Omental fat pad (tissue), 4 donors: ENCODE measurements around the gene MTNR1A. TPM values are rescaled to one million over a fixed set of nuclear protein-coding genes. Genes with fewer than 3 reads are reported as not detected.

Source experiments
- ATAC-seq: fragments of 150-250 bp; one replicate; pipeline ENCODE4 v1.9.1; 2016; ENCODE audit warnings: mild to moderate bottlenecking, moderate library complexity; ENCODE audit not compliant: low FRiP score
- DNase-seq: peaks from one replicate; pipeline ENCODE4 v3.0.0-alpha.2; 2019; ENCODE audit warnings: low spot score
- total RNA-seq, 4 donors: library from RNA; depleted of rRNA; stranded (reverse); fragments of >200 nt; gene quantifications; one replicate each; pipeline ENCODE4 v1.1.0, GENCODE V29; 2016
- TF ChIP-seq, protein P1 (sequence below), 3 donors: fragments of 450-650 bp; IDR thresholded peaks; one replicate each; pipeline ENCODE4 v1.5.1; 2016 to 2017; ENCODE audit warnings: antibody characterized with exemption in 3 of 3, mild to moderate bottlenecking in 3 of 3, moderate library complexity in 2 of 3

The MTNR1A gene
- total RNA-seq, 4 donors from 2014 or later: not detected

DNA sequence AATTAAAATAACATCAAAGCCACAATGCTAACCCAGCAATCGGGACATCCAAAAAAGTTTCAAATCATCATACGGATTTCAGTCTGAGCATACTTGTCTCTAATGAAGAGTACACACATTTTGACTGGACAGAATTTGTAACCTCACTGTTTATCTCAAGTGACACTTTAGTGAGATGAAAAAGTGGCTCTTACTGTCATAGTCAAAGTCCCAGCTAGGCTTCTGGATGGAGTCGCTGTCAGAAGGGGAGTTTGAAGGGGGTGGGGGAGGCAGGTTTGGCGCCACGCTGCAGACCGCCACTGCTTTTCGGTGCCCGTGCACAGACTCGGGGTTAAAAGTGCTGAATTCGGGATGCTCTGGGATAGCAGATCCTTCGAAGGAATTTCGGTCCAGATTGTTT, 41.0 kb upstream of the MTNR1A start:
- TF ChIP-seq, protein P1, sequence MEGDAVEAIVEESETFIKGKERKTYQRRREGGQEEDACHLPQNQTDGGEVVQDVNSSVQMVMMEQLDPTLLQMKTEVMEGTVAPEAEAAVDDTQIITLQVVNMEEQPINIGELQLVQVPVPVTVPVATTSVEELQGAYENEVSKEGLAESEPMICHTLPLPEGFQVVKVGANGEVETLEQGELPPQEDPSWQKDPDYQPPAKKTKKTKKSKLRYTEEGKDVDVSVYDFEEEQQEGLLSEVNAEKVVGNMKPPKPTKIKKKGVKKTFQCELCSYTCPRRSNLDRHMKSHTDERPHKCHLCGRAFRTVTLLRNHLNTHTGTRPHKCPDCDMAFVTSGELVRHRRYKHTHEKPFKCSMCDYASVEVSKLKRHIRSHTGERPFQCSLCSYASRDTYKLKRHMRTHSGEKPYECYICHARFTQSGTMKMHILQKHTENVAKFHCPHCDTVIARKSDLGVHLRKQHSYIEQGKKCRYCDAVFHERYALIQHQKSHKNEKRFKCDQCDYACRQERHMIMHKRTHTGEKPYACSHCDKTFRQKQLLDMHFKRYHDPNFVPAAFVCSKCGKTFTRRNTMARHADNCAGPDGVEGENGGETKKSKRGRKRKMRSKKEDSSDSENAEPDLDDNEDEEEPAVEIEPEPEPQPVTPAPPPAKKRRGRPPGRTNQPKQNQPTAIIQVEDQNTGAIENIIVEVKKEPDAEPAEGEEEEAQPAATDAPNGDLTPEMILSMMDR (IDR thresholded peaks at IDR 0.05): no peak
- no peak for ATAC-seq
- DNase-seq: no peak

GRCh38 chr4:186593587-186593973, 38.2 kb upstream of the MTNR1A start:
- TF ChIP-seq, protein P1 (IDR thresholded peaks at IDR 0.05): no peak
- ATAC-seq: no peak
- DNase-seq: no peak

DNA sequence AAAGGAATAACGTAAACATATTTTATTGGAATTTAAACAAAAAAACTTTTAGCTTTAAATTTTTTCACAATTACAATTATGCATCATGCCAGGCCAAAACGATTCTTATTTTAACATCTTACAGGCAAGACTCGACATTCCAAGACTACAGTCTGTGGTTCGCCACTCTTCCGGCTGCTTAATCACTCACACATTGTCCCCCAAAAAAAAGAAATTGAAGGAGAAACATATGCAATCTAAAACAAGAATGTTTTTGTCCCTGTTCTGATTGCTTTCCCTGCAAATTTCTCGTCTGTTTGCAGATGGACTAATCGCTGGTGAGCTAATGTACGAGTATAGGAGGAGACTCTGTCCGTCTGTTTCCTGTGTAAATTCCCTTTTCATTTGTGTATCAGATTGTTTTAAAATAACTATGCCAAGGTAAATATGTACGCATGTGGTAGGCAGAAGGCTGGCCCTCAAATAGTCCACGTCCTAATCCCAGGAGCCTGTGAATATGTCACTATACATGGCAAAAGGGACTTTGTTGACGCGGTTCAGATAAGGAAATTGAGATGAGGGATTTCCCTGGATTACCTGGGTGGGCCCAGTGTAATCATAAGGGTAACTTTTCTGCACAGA, 37.7 kb upstream of the MTNR1A start:
- ATAC-seq (no peak), DNase-seq (no peak)
- TF ChIP-seq, protein P1 (IDR thresholded peaks at IDR 0.05): no peak

DNA sequence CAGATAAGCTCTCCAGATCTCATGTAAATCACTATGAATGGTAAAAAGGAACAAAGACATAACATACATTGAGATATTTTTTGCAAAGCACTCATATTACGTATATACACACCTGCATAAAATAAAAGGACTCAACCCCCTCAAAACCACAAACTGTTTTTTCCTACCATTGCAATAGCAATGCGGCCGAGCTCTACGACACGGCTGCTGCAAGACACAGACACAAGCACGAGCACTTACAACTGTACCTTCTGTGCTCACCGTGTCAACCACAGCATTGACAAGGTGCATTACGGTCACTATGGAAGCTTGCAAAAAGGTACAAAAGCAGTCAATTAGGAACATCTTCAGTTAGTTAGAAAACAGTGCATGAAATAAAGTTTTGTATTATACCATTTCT, 37.1 kb upstream of the MTNR1A start:
- ATAC-seq (no peak), DNase-seq (no peak)

GRCh38 chr4:186591651-186592050, 36.3 kb upstream of the MTNR1A start:
- DNase-seq: no peak
- TF ChIP-seq, protein P1 (IDR thresholded peaks at IDR 0.05): no peak
- no peak for ATAC-seq

More for the DNA sequence above, 37.1 kb upstream of the MTNR1A start:
- TF ChIP-seq, protein P1 (IDR thresholded peaks at IDR 0.05): no peak

- TF ChIP-seq, protein P1 (IDR thresholded peaks at IDR 0.05): no peak
- ATAC-seq (no peak), DNase-seq (no peak)
These were observed 33.1 kb upstream of the MTNR1A start for GRCh38 chr4:186588503-186588902.

DNA sequence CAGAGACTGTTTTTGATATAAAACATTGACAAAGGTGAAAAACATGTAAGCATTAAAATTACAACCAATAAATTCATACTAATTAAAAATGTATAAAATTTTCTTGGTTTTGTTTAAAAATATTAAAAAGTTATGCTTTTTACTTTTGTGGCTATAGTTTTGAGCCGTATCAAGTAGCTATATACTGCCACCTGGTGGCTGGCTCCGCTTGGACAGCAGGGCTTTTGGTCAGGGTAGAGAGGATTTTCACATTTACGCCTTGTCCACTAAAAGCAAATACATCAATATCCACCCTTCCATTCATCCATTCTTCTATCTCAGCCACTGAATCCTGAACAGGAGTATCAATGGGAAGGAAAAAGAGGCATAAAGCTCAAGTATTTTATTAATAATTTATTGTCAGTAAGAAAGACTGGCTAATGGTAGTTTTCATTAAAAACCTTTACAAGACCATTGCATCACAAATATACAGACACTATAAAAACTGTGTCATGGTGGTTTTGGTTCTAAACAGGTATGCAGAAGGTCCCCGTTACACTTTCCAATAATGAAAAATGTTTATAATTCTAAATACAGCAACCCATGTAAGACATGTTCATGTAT, 32.1 kb upstream of the MTNR1A start:
- TF ChIP-seq, protein P1 (IDR thresholded peaks at IDR 0.05): peak in 1 of 3 donors; percentile 65
- ATAC-seq: no peak
- DNase-seq: peak; percentile 90
